A673 (cell line): Measurements from ENCODE around the gene LRRFIP1. TPM values are rescaled to one million over a fixed set of nuclear protein-coding genes. Genes with fewer than 3 reads are reported as not detected.

Source experiments
- BruUV-seq: library from RNA; stranded (reverse); fragments of 400-500 nt; replicated peaks from 2 replicates; lab custom pipeline; 2021; lab: Mats Ljungman, UMichigan
- CTCF ChIA-PET: fragments of 300-600 bp; sonication (Branson Sonifier 250); formaldehyde crosslinking; loops from one replicate; lab custom pipeline; 2022; ENCODE audit warnings: antibody characterized with exemption; lab: Charles Lee
- POLR2A ChIA-PET: fragments of 300-600 bp; sonication (Branson Sonifier 250); formaldehyde crosslinking; loops from one replicate; lab custom pipeline; 2022; ENCODE audit warnings: antibody characterized with exemption; ENCODE audit not compliant: low non-redundant PET; lab: Charles Lee
- DNase-seq: peaks from one replicate; pipeline ENCODE4 v3.0.0-alpha.2; 2015; ENCODE audit warnings: low spot score
- H3K27ac ChIP-seq: fragments of 200-600 bp; sonication (generic); 2 replicates; pipeline ENCODE4 v1.5.1; 2016; ENCODE audit warnings: mixed run types, low read depth, mild to moderate bottlenecking, mixed read lengths, antibody characterized with exemption, low read length; ENCODE audit not compliant: poor library complexity, severe bottlenecking
- H3K27me3 ChIP-seq: fragments of 200-600 bp; sonication (generic); replicated peaks from 2 replicates; pipeline ENCODE4 v1.6.1; 2017; ENCODE audit warnings: mixed run types, low read depth, mild to moderate bottlenecking, mixed read lengths, antibody characterized with exemption, low read length; ENCODE audit not compliant: insufficient read depth, poor library complexity
- H3K36me3 ChIP-seq: fragments of 200-600 bp; sonication (generic); 2 replicates; pipeline ENCODE4 v1.6.1; 2016; ENCODE audit warnings: mixed run types, mild to moderate bottlenecking, mixed read lengths, antibody characterized with exemption, low read length; ENCODE audit not compliant: insufficient read depth, poor library complexity, severe bottlenecking
- H3K4me1 ChIP-seq: fragments of 200-600 bp; sonication (generic); 2 replicates; pipeline ENCODE4 v1.6.1; 2017; ENCODE audit warnings: mixed run types, mild to moderate bottlenecking, mixed read lengths, antibody characterized with exemption, low read length; ENCODE audit not compliant: insufficient read depth, poor library complexity, severe bottlenecking
- H3K4me3 ChIP-seq: fragments of 200-600 bp; sonication (generic); 2 replicates; pipeline ENCODE4 v1.5.1; 2016; ENCODE audit warnings: low read depth, mixed run types, mild to moderate bottlenecking, mixed read lengths, low read length; ENCODE audit not compliant: poor library complexity, severe bottlenecking
- H3K9me3 ChIP-seq: fragments of 200-600 bp; sonication (generic); 2 replicates; pipeline ENCODE4 v1.6.1; 2016; ENCODE audit warnings: mixed run types, low read depth, mild to moderate bottlenecking, mixed read lengths, antibody characterized with exemption, low read length; ENCODE audit not compliant: poor library complexity, severe bottlenecking
- EZH2 ChIP-seq: fragments of 200-600 bp; sonication (generic); IDR thresholded peaks from 2 replicates; pipeline ENCODE4 v1.6.1; 2017; ENCODE audit warnings: borderline replicate concordance, low read depth, mild to moderate bottlenecking, mixed read lengths, antibody characterized with exemption, low read length; ENCODE audit not compliant: poor library complexity, severe bottlenecking
- intact Hi-C: fragments of 100-400 bp; cut with micrococcal nuclease; formaldehyde crosslinking; loops from one replicate; pipeline ENCODE4 v1.10.0; 2022; ENCODE audit not compliant: unreplicated experiment
- total RNA-seq: library from RNA; stranded (reverse); gene quantifications from 2 replicates; pipeline ENCODE4 v1.2.3, GENCODE V29; 2021
- TF ChIP-seq, protein P1 (sequence below): fragments of 300-800, 200-600 bp; sonication (generic); conservative IDR thresholded peaks from 2 replicates; pipeline ENCODE4 v1.5.1; 2017; ENCODE audit warnings: low read depth, mild to moderate bottlenecking, antibody characterized with exemption, low read length, moderate library complexity, mixed read lengths

Gene LRRFIP1
- total RNA-seq, 1 experiment from 2014 or later, result 69.3 TPM

DNA sequence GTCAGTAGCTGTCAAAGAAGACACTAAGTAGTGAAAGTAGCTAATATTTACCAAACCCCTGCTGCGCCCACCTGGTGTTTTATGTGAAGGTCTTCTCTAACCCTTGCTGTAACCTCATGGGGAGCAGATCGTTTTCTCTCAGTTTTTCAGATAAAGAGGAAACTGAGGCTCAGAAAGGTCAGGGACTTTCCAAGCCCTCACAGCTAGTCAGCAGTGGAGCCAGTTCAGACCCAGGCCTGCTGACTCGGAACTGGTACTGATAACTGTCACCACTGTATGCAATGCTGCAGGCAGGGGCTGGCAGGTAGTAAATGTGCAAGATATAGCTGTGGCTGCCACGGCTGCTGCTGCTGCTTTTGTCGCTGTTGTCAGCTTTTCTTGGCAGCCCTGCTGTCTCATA lies 69.1 kb downstream of the LRRFIP1 start:
- Histone ChIP-seq H3K4me1 (peaks cover 83% of the 10 kb centered on the region), H3K4me3 (no peak overlapping the region), H3K36me3 (no peaks in the 10 kb centered on the region), H3K27ac (peak overlapping the region; percentile 63), H3K9me3 (no peaks in the 10 kb centered on the region), H3K27me3 (no peaks in the 10 kb centered on the region)
- TF ChIP-seq, protein P1, sequence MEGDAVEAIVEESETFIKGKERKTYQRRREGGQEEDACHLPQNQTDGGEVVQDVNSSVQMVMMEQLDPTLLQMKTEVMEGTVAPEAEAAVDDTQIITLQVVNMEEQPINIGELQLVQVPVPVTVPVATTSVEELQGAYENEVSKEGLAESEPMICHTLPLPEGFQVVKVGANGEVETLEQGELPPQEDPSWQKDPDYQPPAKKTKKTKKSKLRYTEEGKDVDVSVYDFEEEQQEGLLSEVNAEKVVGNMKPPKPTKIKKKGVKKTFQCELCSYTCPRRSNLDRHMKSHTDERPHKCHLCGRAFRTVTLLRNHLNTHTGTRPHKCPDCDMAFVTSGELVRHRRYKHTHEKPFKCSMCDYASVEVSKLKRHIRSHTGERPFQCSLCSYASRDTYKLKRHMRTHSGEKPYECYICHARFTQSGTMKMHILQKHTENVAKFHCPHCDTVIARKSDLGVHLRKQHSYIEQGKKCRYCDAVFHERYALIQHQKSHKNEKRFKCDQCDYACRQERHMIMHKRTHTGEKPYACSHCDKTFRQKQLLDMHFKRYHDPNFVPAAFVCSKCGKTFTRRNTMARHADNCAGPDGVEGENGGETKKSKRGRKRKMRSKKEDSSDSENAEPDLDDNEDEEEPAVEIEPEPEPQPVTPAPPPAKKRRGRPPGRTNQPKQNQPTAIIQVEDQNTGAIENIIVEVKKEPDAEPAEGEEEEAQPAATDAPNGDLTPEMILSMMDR, result no peak
- no peak for TF ChIP-seq EZH2
- no peak for DNase-seq
- ChIA-PET CTCF (no interaction called here), POLR2A (no interaction called here)
- no TSS peak for BruUV-seq
- intact Hi-C loops, result no loop called here

GRCh38 chr2:237697586-237698357 lies 70.4 kb downstream of the LRRFIP1 start:
- BruUV-seq, result no TSS peak

GRCh38 chr2:237698358-237698694 lies 70.9 kb downstream of the LRRFIP1 start:
- intact Hi-C loops, result no loop called here
- no peaks in the 10 kb centered on the region for H3K9me3 ChIP-seq
- no peaks in the 10 kb centered on the region for H3K27me3 ChIP-seq
- H3K4me1 ChIP-seq, result peaks cover 99% of the 10 kb centered on the region
- no peaks in the 10 kb centered on the region for H3K36me3 ChIP-seq
- TF ChIP-seq EZH2, result no peak
- TF ChIP-seq, protein P1, result no peak
- ChIA-PET CTCF (interaction anchor here (0.7 kb wide), 1 partner anchor 628 kb away, joined by 3 read pairs; no protein-coding TSS in a partner anchor), POLR2A (interaction anchor here (0.5 to 0.6 kb wide), 2 partner anchors 408 to 573 kb away, joined by 3 to 4 read pairs; no protein-coding TSS in a partner anchor)
- no TSS peak for BruUV-seq
- no peak overlapping the region for H3K4me3 ChIP-seq
- peak overlapping the region; percentile 62 for H3K27ac ChIP-seq
- no peak for DNase-seq

More at GRCh38 chr2:237697586-237698357, 70.4 kb downstream of the LRRFIP1 start:
- peak overlapping the region; percentile 62 for H3K27ac ChIP-seq
- CTCF ChIA-PET, result interaction anchor here (0.7 kb wide), 1 partner anchor 628 kb away, joined by 3 read pairs; no protein-coding TSS in a partner anchor
- intact Hi-C loops, result no loop called here
- no peaks in the 10 kb centered on the region for H3K36me3 ChIP-seq
- POLR2A ChIA-PET, result interaction anchor here (0.6 kb wide), 1 partner anchor 572 kb away, joined by 4 read pairs; no protein-coding TSS in a partner anchor
- no peaks in the 10 kb centered on the region for H3K27me3 ChIP-seq
- peak; percentile 73 for DNase-seq
- H3K4me1 ChIP-seq, result peaks cover 96% of the 10 kb centered on the region
- TF ChIP-seq, protein P1, result no peak
- TF ChIP-seq EZH2, result no peak
- H3K4me3 ChIP-seq, result no peak overlapping the region
- H3K9me3 ChIP-seq, result no peaks in the 10 kb centered on the region
